Measurements from ENCODE around the gene PTPRD. TPM values are rescaled to one million over a fixed set of nuclear protein-coding genes. Genes with fewer than 3 reads are reported as not detected.

Gene PTPRD
- total RNA-seq, 1 experiment from 2014 or later: 0.02 TPM

- ChIA-PET RAD21 (ENCODE audit: low non-redundant PET in 1 of 2, low total read pairs in 2 of 2, uncharacterized antibody in 2 of 2, unreplicated experiment in 2 of 2) (no interaction called here), POLR2A (no interaction called here), CTCF (no interaction called here)
- no peak for DNase-seq (ENCODE audit: low read depth, low spot score)
- H3K9ac ChIP-seq (ENCODE audit: low read length): no peak overlapping the region
- no peaks in the 10 kb centered on the region for H3K4me1 ChIP-seq (ENCODE audit: control insufficient read depth in 1 of 2, insufficient read depth in 2 of 2, low read length in 2 of 2)
- peaks cover 25 to 31% of the 10 kb centered on the region in 2 experiments; a peak in 2 of 4 replicates for H3K9me3 ChIP-seq (ENCODE audit: control insufficient read depth in 1 of 2, insufficient read depth in 1 of 2, low read depth in 1 of 2, low read length in 2 of 2)
- no peak for TF ChIP-seq CEBPB (IDR thresholded peaks at IDR 0.05; ENCODE audit: low read depth)
- no peak for TF ChIP-seq ELF1 (IDR thresholded peaks at IDR 0.05; ENCODE audit: borderline replicate concordance, low read depth)
- no peak for TF ChIP-seq RAD21 (IDR thresholded peaks at IDR 0.05; ENCODE audit: low read depth)
- no peak for TF ChIP-seq YY1 (IDR thresholded peaks at IDR 0.05; ENCODE audit: extremely low read depth, insufficient replicate concordance, low read depth, low read length)
- TF ChIP-seq ATF3 (IDR thresholded peaks at IDR 0.05): no peak
- TF ChIP-seq MAX (IDR thresholded peaks at IDR 0.05): no peak
- no peak for TF ChIP-seq CTCF (IDR thresholded peaks at IDR 0.05 in 2 of 3, conservative IDR thresholded peaks at IDR 0.05 in 1 of 3; ENCODE audit: borderline replicate concordance in 1 of 3, insufficient read depth in 1 of 3, low read depth in 2 of 3, low read length in 2 of 3)
- no TSS peak for BruUV-seq (replicated peaks)
- intact Hi-C loops (cut with micrococcal nuclease): no loop called here
- H2AFZ ChIP-seq (ENCODE audit: low read depth, low read length, poor library complexity, severe bottlenecking): no peak overlapping the region
- H3K9me2 ChIP-seq (ENCODE audit: insufficient read depth): no peaks in the 10 kb centered on the region
- no peak for ATAC-seq
- no peak overlapping the region for H3K4me3 ChIP-seq (replicated peaks in 1 of 2; ENCODE audit: low read depth in 1 of 2, low read length in 2 of 2)
- no peaks in the 10 kb centered on the region for H3K79me2 ChIP-seq (ENCODE audit: insufficient read depth, low read length)
- H3K27ac ChIP-seq (ENCODE audit: low read depth, low read length): no peak overlapping the region
- no peaks in the 10 kb centered on the region for H3K27me3 ChIP-seq (ENCODE audit: insufficient read depth, low read length)
- no peak overlapping the region for H3K4me2 ChIP-seq (ENCODE audit: low read length)
- no peaks in the 10 kb centered on the region for H3K36me3 ChIP-seq (ENCODE audit: control insufficient read depth in 1 of 2, insufficient read depth in 2 of 2, low read length in 2 of 2)
- H4K20me1 ChIP-seq (ENCODE audit: insufficient read depth): no peaks in the 10 kb centered on the region
These were observed 482.6 kb downstream of the PTPRD start for GRCh38 chr9:10130061-10130675.
